DMS114 treated with DMSO at 0.1 percent for 48 hours (cell line): ENCODE measurements around the gene ERLEC1.
"Not testable (repeated sequence)": the region's sequence is repeated elsewhere in the genome, so short reads cannot be mapped to it uniquely, and the experiment has no call there.

ENCODE experiments used
- DNase-seq: peaks from one replicate; lab custom pipeline; 2025; ENCODE audit not compliant: unreplicated experiment; lab: John Stamatoyannopoulos, UW

ERLEC1 gene

GRCh38 chr2:53782676-53783075 lies 4.2 kb upstream of the ERLEC1 start:
- DNase-seq = no peak

GRCh38 chr2:53784436-53784835 lies 2.4 kb upstream of the ERLEC1 start:
- DNase-seq = no peak

GRCh38 chr2:53785366-53785765 lies 1.5 kb upstream of the ERLEC1 start:
- DNase-seq = no peak

- no peak for DNase-seq
Observed at GRCh38 chr2:53786352-53786704, 516 bp upstream of the ERLEC1 start.

GRCh38 chr2:53787614-53788289 lies 908 bp downstream of the ERLEC1 start:
- DNase-seq = no peak

- DNase-seq = no peak
Observed at GRCh38 chr2:53793261-53793660, 6.4 kb downstream of the ERLEC1 start.

GRCh38 chr2:53793821-53794220 lies 7.0 kb downstream of the ERLEC1 start:
- DNase-seq = no peak

- no peak for DNase-seq
Observed at GRCh38 chr2:53801547-53801946, 14.7 kb downstream of the ERLEC1 start.

GRCh38 chr2:53802617-53803151 lies 15.8 kb downstream of the ERLEC1 start:
- DNase-seq = no peak

- no peak for DNase-seq
Observed at GRCh38 chr2:53811601-53812000, 24.8 kb downstream of the ERLEC1 start.

- DNase-seq = no peak
Observed at GRCh38 chr2:53813151-53813550, 26.3 kb downstream of the ERLEC1 start.

- no peak for DNase-seq
Observed at GRCh38 chr2:53818854-53819435, 32.1 kb downstream of the ERLEC1 start.

- no peak for DNase-seq
Observed at GRCh38 chr2:53819634-53820033, 32.8 kb downstream of the ERLEC1 start.

GRCh38 chr2:53820048-53820447 lies 33.2 kb downstream of the ERLEC1 start:
- no peak for DNase-seq

- no peak for DNase-seq
Observed at GRCh38 chr2:53820711-53821110, 33.9 kb downstream of the ERLEC1 start.

GRCh38 chr2:53821810-53822209 lies 35.0 kb downstream of the ERLEC1 start:
- DNase-seq = no peak

- DNase-seq = not testable (repeated sequence)
Observed at GRCh38 chr2:53823639-53824038, 36.8 kb downstream of the ERLEC1 start.

- no peak for DNase-seq
Observed at GRCh38 chr2:53826030-53826410, 39.2 kb downstream of the ERLEC1 start.

- no peak for DNase-seq
Observed at GRCh38 chr2:53826587-53827397, 39.9 kb downstream of the ERLEC1 start.

- no peak for DNase-seq
Observed at GRCh38 chr2:53827398-53828175, 40.7 kb downstream of the ERLEC1 start.

- DNase-seq = no peak
Observed at GRCh38 chr2:53828331-53828730, 41.5 kb downstream of the ERLEC1 start.
